Neural progenitor cell (in vitro differentiated cells): ENCODE results near the gene IL33.

Experiments used
- CTCF ChIP-seq: fragments of 200-600 bp; sonication (generic); IDR thresholded peaks from 2 replicates; pipeline ENCODE4 v1.5.1; 2017; ENCODE audit warnings: antibody characterized with exemption, mild to moderate bottlenecking
- EZH2 ChIP-seq: fragments of 200-600 bp; sonication (generic); IDR thresholded peaks from 2 replicates; pipeline ENCODE4 v1.6.1; 2017; ENCODE audit warnings: antibody characterized with exemption, mild to moderate bottlenecking, moderate library complexity
- EZH2phosphoT487 ChIP-seq: fragments of 200-600 bp; sonication (generic); IDR thresholded peaks from 2 replicates; pipeline ENCODE4 v1.6.1; 2017; ENCODE audit warnings: antibody characterized with exemption

GRCh38 chr9:6224393-6225154, 9.0 kb downstream of the IL33 start:
- TF ChIP-seq CTCF (no peak), EZH2 (no peak), EZH2phosphoT487 (no peak)
